Activated B cell treated with CpG ODN at 0.5 μM for 24 hours (primary cell): ENCODE measurements around the gene TRERF1. TPM values are rescaled to one million over a fixed set of nuclear protein-coding genes. Genes with fewer than 3 reads are reported as not detected.

Source experiments
- ATAC-seq: fragments of 200-7000 bp; cut with Tn5 transposase; one replicate; pipeline ENCODE4 v1.10.0; 2021; ENCODE audit warnings: low read depth, mild to moderate bottlenecking, moderate library complexity
- CTCF ChIA-PET: fragments of 350-600 bp; sonication (Branson Sonifier 250); formaldehyde crosslinking; loops from one replicate; lab custom pipeline; 2021; ENCODE audit warnings: antibody characterized with exemption; lab: Charles Lee
- POLR2A ChIA-PET: fragments of 350-600 bp; sonication (Branson Sonifier 250); formaldehyde crosslinking; loops from one replicate; lab custom pipeline; 2021; ENCODE audit warnings: antibody characterized with exemption; lab: Charles Lee
- DNase-seq: peaks from one replicate; pipeline ENCODE4 v3.0.0; 2022
- H3K27ac Mint-ChIP-seq: one replicate; pipeline ENCODE4 v1.8.0; 2020; ENCODE audit warnings: mixed read lengths
- H3K27me3 Mint-ChIP-seq: one replicate; pipeline ENCODE4 v1.8.0; 2021; ENCODE audit warnings: mixed read lengths
- H3K36me3 Mint-ChIP-seq: one replicate; pipeline ENCODE4 v1.8.0; 2021; ENCODE audit warnings: low read depth, mixed read lengths
- H3K4me1 Mint-ChIP-seq: one replicate; pipeline ENCODE4 v1.8.0; 2021; ENCODE audit warnings: mixed read lengths
- H3K4me3 Mint-ChIP-seq: one replicate; pipeline ENCODE4 v1.8.0; 2020; ENCODE audit warnings: mild to moderate bottlenecking, mixed read lengths
- H3K9me3 Mint-ChIP-seq: one replicate; pipeline ENCODE4 v1.8.0; 2020; ENCODE audit warnings: mixed read lengths
- intact Hi-C: fragments of 100-400 bp; cut with micrococcal nuclease; formaldehyde crosslinking; loops from one replicate; pipeline ENCODE4 v1.15.1; 2024
- total RNA-seq: library from RNA; stranded (reverse); gene quantifications from 2 replicates; pipeline ENCODE4 v1.2.3, GENCODE V29; 2022
- TF ChIP-seq, protein P1 (sequence below): fragments of 200-600 bp; IDR thresholded peaks from one replicate; pipeline ENCODE4 v1.8.0; 2022; ENCODE audit warnings: antibody characterized with exemption, mild to moderate bottlenecking

Gene TRERF1
- total RNA-seq, 1 donor from 2014 or later: 4.1 TPM

- Mint-ChIP-seq H3K27me3 (no peaks in the 10 kb centered on the region), H3K4me3 (no peak overlapping the region), H3K4me1 (peaks cover 14% of the 10 kb centered on the region), H3K27ac (no peak overlapping the region), H3K36me3 (no peaks in the 10 kb centered on the region), H3K9me3 (no peaks in the 10 kb centered on the region)
- ATAC-seq (peak; percentile 28), DNase-seq (no peak)
- CTCF ChIA-PET: no interaction called here
- intact Hi-C loops: no loop called here
- POLR2A ChIA-PET: interaction anchor here (0.7 kb wide), 1 partner anchor 1366 kb away, joined by 4 read pairs; no protein-coding TSS in a partner anchor
- TF ChIP-seq, protein P1, sequence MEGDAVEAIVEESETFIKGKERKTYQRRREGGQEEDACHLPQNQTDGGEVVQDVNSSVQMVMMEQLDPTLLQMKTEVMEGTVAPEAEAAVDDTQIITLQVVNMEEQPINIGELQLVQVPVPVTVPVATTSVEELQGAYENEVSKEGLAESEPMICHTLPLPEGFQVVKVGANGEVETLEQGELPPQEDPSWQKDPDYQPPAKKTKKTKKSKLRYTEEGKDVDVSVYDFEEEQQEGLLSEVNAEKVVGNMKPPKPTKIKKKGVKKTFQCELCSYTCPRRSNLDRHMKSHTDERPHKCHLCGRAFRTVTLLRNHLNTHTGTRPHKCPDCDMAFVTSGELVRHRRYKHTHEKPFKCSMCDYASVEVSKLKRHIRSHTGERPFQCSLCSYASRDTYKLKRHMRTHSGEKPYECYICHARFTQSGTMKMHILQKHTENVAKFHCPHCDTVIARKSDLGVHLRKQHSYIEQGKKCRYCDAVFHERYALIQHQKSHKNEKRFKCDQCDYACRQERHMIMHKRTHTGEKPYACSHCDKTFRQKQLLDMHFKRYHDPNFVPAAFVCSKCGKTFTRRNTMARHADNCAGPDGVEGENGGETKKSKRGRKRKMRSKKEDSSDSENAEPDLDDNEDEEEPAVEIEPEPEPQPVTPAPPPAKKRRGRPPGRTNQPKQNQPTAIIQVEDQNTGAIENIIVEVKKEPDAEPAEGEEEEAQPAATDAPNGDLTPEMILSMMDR: no peak
These were observed 28.5 kb downstream of the TRERF1 start for GRCh38 chr6:42423244-42423643.

DNA sequence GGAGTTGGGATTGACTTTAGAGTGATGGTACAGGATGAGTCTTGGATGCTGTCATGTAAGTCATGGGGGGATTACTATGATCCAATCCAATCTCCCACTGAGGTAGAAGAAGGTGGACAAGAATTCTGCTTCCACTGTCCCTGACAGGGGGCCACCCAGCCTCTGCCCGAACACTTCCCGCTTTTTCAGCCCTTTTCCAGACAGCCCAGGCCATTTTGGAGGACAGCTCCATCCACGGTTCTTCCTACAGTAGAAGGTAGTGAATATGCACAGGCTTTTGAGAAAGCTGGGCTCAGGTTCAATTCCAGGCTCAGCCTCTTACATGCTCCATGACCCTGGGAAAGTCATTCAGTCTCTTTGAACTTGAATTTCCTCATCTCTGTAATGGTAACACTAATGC lies 31.0 kb downstream of the TRERF1 start:
- Mint-ChIP-seq H3K4me1 (peaks cover 17% of the 10 kb centered on the region), H3K9me3 (no peaks in the 10 kb centered on the region), H3K36me3 (no peaks in the 10 kb centered on the region), H3K27me3 (no peaks in the 10 kb centered on the region), H3K4me3 (no peak overlapping the region), H3K27ac (no peak overlapping the region)
- no peak for ATAC-seq
- ChIA-PET POLR2A (interaction anchor here (0.5 kb wide), 1 partner anchor 212 kb away, joined by 6 read pairs; no protein-coding TSS in a partner anchor), CTCF (no interaction called here)
- intact Hi-C loops: no loop called here
- TF ChIP-seq, protein P1: no peak
- no peak for DNase-seq

DNA sequence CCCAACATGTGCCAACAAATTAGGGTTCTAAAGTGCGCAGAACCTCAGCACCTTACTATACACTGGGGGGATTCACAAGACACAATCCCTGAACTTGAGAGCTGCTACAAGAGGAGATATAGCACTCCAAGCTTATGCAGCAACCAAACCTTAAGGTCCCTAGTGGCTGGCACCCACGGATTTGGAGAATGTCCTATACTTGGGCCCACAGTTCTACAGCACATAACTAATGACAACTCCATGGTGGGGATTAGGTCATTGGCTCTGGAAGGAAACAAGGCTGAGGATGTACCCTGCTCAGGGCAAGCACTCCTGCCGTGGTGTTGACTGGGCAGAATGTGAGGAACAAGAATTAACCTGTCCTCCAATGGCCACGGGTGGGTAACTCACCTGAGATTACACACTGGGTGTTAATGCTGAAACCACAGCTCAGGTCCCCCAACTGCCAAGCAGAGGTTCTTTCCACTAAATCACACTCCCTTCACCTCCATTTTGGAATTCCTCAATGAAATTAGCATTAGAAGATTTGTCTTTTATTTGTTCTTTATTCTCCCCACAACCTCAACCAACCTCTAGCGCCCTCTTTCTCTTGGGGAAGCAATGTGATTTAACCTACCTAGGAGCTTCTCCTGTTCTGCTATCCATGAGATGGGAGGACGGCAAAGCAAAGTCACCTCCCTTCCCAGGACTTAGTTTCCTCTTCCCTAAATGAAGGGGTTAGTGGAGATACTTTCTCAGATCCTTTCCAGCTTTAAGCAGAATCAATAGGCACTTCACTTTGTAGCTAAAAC lies 32.0 kb downstream of the TRERF1 start:
- H3K4me3 Mint-ChIP-seq: no peak overlapping the region
- peaks cover 17% of the 10 kb centered on the region for H3K4me1 Mint-ChIP-seq
- H3K9me3 Mint-ChIP-seq: no peaks in the 10 kb centered on the region
- ATAC-seq (no peak), DNase-seq (no peak)
- no peaks in the 10 kb centered on the region for H3K27me3 Mint-ChIP-seq
- no peaks in the 10 kb centered on the region for H3K36me3 Mint-ChIP-seq
- ChIA-PET POLR2A (no interaction called here), CTCF (no interaction called here)
- TF ChIP-seq, protein P1: no peak
- intact Hi-C loops: no loop called here
- no peak overlapping the region for H3K27ac Mint-ChIP-seq

DNA sequence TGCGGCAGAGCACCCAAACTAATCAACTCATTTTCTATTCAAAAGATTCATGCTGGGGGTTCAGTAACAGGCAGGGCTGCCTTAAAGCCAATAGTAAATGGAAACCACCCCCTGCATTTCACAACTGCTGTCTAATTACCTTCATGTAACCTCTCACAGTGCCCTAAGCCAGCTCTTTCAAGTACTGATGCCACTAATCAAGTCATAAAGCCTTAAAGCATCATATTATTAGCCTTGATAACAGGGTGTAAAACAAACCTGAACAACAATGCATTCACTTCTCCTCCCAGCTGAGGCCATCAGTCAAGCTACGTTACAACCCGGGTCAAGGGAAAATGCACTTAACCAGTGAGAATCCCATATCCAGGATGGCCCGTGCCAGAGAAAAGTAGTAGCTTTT lies 33.0 kb downstream of the TRERF1 start:
- no peak overlapping the region for H3K27ac Mint-ChIP-seq

GRCh38 chr6:42417641-42418112 lies 34.0 kb downstream of the TRERF1 start:
- Mint-ChIP-seq H3K4me3 (no peak overlapping the region), H3K36me3 (no peaks in the 10 kb centered on the region), H3K27me3 (no peaks in the 10 kb centered on the region), H3K4me1 (peaks cover 11% of the 10 kb centered on the region), H3K27ac (no peak overlapping the region), H3K9me3 (no peaks in the 10 kb centered on the region)
- intact Hi-C loops: no loop called here
- ATAC-seq (no peak), DNase-seq (no peak)
- CTCF ChIA-PET: no interaction called here
- TF ChIP-seq, protein P1: no peak
- POLR2A ChIA-PET: interaction anchor here (0.6 kb wide), 1 partner anchor 980 kb away, joined by 8 read pairs; no protein-coding TSS in a partner anchor

More for the DNA sequence above, 33.0 kb downstream of the TRERF1 start:
- TF ChIP-seq, protein P1: no peak
- POLR2A ChIA-PET: no interaction called here
- no peaks in the 10 kb centered on the region for H3K9me3 Mint-ChIP-seq
- no peaks in the 10 kb centered on the region for H3K36me3 Mint-ChIP-seq
- intact Hi-C loops: no loop called here
- CTCF ChIA-PET: no interaction called here
- ATAC-seq (no peak), DNase-seq (no peak)
- no peaks in the 10 kb centered on the region for H3K27me3 Mint-ChIP-seq
- no peak overlapping the region for H3K4me3 Mint-ChIP-seq
- H3K4me1 Mint-ChIP-seq: peaks cover 17% of the 10 kb centered on the region
